ENCODE measurements around the gene VPS51.

DNA sequence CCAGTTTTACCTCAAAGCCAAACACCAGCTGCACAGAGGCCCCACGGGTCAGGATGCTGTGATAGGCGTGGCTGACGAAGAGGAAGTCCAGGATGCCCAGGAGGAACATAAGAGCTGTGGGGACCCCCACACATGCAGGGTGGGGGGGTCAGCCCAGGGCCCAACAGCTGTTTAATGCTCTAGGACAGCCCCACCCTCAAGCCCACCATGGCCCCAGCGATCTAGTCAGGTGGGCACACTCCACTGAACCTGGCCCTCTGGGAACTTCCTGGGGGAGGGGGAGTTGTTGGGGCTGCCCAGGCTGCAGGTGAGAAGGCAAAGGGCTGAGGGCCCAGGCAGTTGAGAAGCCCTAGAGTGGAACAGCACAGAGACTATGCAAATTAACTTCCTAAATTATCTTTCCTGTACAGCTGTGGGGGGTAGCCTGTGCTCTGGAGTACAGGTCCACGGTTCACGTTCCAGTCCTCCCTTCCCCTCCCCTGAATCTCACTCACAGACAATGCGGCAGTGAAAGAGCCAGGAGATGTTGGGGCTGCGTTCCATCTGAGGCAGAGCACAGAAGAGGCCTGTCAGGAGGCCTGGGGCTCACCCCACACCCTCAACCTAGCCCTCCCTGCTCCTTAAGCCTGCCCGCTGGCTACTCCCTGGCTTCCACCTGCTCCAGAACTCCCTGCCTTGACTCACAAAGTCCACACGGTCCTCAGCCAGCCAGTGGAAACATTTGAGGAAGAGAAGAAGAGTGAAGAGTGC, 36.4 kb downstream of the VPS51 start:
- no peak for TF ChIP-seq POLR2AphosphoS5 (IDR thresholded peaks at IDR 0.05; ENCODE audit: low read depth, low read length)
- TF ChIP-seq, protein P1, sequence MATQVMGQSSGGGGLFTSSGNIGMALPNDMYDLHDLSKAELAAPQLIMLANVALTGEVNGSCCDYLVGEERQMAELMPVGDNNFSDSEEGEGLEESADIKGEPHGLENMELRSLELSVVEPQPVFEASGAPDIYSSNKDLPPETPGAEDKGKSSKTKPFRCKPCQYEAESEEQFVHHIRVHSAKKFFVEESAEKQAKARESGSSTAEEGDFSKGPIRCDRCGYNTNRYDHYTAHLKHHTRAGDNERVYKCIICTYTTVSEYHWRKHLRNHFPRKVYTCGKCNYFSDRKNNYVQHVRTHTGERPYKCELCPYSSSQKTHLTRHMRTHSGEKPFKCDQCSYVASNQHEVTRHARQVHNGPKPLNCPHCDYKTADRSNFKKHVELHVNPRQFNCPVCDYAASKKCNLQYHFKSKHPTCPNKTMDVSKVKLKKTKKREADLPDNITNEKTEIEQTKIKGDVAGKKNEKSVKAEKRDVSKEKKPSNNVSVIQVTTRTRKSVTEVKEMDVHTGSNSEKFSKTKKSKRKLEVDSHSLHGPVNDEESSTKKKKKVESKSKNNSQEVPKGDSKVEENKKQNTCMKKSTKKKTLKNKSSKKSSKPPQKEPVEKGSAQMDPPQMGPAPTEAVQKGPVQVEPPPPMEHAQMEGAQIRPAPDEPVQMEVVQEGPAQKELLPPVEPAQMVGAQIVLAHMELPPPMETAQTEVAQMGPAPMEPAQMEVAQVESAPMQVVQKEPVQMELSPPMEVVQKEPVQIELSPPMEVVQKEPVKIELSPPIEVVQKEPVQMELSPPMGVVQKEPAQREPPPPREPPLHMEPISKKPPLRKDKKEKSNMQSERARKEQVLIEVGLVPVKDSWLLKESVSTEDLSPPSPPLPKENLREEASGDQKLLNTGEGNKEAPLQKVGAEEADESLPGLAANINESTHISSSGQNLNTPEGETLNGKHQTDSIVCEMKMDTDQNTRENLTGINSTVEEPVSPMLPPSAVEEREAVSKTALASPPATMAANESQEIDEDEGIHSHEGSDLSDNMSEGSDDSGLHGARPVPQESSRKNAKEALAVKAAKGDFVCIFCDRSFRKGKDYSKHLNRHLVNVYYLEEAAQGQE (IDR thresholded peaks at IDR 0.05; ENCODE audit: insufficient read depth in 1 of 2, low read depth in 2 of 2, low read length in 2 of 2) = no peak
- TF ChIP-seq SIN3A (IDR thresholded peaks at IDR 0.05; ENCODE audit: borderline replicate concordance, insufficient read depth, low read length) = no peak
